HG03469 (cell line): ENCODE data around the gene MCCC1.
"Not testable (repeated sequence)": the region's sequence is repeated elsewhere in the genome, so short reads cannot be mapped to it uniquely, and the experiment has no call there.

Experiments used
- ATAC-seq: cut with Tn5 transposase; IDR thresholded peaks from one replicate; pipeline ENCODE4 v1.9.1; 2021; ENCODE audit warnings: mild to moderate bottlenecking, moderate library complexity, moderate number of reproducible peaks; ENCODE audit not compliant: unreplicated experiment

MCCC1 gene

GRCh38 chr3:183106635-183107034 lies 7.3 kb upstream of the MCCC1 start:
- no peak for ATAC-seq

DNA sequence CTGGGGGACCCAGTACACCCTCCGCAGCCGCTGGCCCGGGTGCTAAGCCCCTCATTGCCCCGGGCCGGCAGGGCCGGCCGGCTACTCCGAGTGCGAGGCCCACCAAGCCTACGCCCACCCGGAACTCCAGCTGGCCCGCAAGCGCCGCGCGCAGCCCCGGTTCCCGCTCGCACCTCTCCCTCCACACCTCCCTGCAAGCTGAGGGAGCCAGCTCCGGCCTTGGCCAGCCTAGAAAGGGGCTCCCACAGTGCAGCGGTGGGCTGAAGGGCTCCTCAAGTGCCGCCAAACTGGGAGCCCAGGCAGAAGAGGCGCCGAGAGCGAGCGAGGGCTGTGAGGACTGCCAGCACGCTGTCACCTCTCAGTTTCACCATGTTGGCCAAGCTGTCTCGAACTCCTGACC lies 4.7 kb upstream of the MCCC1 start:
- not testable (repeated sequence) for ATAC-seq

DNA sequence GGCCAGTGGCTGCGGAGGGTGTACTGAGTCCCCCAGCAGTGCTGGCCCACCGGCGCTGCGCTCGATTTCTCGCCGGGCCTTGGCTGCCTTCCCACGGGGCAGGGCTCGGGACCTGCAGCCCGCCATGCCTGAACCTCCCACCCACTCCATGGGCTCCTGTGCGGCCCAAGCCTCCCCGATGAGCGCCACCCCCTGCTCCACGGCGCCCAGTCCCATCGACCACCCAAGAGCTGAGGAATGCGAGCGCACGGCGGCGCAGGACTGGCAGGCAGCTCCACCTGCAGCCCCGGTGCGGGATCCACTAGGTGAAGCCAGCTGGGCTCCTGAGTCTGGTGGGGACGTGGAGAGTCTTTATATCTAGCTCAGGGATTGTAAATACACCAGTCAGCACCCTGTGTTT lies 1.7 kb upstream of the MCCC1 start:
- ATAC-seq: not testable (repeated sequence)

DNA sequence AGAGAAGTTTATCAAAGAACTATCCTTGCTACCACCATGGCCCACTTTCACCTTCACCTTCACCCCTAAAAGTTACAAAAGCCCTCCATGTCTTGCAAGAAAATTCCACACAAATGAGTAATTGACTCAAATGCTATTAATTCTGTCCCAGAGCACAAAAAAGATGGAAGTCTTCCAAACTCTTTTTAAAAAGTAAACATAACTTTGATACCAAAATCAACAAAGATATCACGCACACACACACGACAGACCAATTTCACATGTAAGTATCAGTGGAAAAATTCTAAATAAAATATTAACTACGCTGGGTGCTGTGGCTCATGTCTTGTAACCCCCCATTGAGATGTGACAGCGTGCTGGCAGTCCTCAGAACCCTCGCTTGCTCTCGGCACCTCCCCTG lies 1.1 kb upstream of the MCCC1 start:
- no peak for ATAC-seq

DNA sequence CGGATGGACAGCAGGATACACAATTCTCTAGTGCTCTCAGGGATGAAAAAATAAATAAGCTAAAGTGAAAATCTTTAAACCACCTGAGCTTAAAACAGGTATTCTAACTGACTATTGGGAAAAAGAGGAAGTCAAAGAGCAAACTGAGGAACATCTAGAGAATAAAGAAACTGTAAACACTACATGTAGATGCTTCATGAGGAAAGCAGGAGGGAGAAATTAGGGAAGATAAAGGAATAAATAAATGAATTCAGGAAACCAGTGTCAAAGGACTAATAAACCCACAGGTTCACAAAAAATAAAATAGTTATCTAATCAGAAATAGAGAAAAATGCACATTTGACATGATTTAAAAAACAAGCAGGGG lies 525 bp upstream of the MCCC1 start:
- ATAC-seq: no peak

GRCh38 chr3:183098536-183099025 lies 715 bp downstream of the MCCC1 start:
- ATAC-seq: no peak

DNA sequence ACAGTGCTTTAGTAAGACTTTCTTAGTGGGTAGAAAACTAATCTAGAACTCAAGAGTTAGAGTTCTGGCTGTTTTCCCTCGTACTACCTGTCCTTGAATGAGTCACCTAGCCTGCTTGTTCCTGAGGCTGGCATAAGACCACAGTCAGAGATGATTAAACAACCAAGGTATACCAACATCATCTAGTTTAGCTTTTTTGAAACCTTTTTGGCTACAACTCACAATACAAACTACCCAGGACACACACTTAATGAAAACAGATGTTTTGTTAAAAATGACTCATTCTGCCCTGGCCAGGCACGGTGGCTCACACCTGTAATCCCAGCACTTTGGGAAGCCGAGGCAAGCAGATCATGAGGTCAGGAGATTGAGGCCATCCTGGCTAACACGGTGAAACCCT lies 4.6 kb downstream of the MCCC1 start:
- ATAC-seq: no peak

- ATAC-seq: no peak
Observed at GRCh38 chr3:183092256-183092655, 7.0 kb downstream of the MCCC1 start.

DNA sequence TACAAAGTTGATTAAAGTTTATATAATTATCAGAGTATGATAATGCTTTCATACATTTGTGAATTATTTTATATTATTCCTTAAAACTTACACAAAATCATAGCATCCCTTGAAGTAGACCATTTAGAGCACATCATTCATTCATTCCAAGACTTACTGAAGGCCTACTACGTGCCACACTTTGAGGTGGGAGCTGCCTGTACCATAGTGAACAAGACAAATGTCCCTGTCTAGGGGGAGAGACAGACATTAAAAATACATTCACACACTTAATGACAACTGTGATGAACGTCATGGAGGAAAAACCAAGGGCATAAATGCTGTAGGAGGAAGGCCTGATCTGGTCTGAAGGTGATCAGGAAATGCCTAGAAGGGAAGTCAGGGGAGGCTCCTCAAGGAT lies 12.1 kb downstream of the MCCC1 start:
- ATAC-seq: no peak

GRCh38 chr3:183085634-183086390 lies 13.5 kb downstream of the MCCC1 start:
- no peak for ATAC-seq

- ATAC-seq: no peak
Observed at GRCh38 chr3:183082355-183082915, 16.9 kb downstream of the MCCC1 start.

- ATAC-seq: no peak
Observed at GRCh38 chr3:183081459-183082183, 17.7 kb downstream of the MCCC1 start.

DNA sequence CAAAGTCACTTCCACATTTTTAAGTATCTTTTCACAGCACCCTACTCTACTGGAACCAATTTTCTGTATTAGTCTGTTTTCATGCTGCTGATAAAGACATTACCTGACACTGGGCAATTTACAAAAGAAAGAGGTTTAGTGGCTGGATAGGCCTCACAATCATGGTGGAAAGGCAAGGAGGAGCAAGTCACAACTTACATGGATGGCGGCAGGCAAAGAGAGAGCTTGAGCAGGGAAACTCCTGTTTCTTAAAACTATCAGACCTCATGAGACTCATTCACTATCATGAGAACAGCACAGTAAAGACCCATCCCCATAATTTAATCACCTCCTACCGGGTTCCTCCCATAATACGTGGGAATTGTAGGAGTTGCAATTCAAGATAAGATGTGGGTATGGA lies 18.7 kb downstream of the MCCC1 start:
- no peak for ATAC-seq

GRCh38 chr3:183074881-183075280 lies 24.4 kb downstream of the MCCC1 start:
- no peak for ATAC-seq

DNA sequence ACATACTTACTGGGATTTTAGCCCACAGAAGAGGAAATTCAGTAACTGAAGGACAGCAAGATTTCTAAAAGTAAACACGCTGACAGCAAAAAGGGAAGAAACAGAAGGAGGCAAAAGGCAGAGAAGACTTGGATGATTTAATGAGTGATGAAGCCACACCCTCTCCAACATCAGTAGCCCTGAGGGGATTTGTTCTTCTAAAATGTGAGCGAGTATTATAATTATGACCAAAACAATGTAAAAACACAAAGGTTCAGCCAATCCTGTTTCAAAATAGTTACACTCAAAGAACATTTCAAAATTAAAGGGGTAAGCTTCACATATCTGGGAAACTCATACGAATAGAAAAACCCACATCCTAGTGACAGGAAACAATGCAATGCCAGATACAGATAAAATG lies 25.0 kb downstream of the MCCC1 start:
- no peak for ATAC-seq

DNA sequence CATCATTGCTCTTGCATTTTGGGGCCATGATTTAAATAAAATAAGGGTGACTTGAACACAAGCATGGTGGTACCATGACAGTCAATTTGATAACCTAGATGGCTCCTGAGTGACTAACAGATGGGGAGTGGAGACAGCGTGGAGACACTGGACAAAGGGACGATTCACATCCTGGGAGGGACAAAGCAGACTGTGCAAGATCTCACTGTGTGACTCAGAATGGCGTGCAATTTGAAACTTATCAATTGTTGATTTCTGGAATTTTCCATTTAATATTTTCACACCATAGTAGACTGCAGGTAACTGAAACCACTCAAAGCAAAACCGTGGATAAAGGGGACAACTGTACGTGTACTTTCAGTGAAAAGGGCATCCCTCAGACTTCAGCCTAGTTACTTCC lies 25.5 kb downstream of the MCCC1 start:
- no peak for ATAC-seq

DNA sequence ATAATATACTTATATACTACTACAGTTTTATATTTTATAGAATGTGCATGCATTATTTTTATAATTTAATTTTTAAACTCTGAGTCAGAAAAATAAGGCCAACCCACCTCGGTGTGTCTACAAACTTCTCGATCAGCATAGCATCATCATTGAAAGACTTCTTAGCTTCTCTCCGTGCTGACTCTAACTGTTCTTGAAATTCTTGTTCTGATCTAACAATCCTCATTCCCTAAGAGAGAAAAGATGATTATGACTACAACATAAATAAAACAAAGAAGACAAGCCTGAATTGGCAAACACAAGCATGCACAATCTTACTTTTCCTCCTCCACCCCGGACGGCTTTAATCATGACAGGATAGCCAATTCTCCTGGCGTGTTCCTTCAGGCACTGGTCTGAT lies 28.4 kb downstream of the MCCC1 start:
- ATAC-seq: no peak

GRCh38 chr3:183069086-183069485 lies 30.2 kb downstream of the MCCC1 start:
- no peak for ATAC-seq

DNA sequence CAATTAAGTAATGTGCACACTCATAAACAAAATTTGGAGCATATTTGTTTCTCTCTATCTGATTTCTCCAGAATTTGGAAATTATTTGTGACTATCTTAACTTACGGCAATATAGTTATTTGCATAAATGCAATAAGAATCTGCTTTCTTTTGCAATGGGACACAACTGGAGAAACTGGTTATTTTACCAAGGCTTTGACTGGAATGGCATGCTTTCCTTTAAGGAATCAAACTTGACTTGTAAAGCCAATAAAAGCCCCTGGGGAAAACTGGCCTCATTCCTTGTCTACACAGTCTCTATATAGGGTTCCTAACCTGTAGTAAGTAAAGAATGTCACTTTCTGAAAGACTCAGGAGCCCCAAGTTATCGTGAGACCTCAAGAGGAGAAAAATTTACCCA lies 32.4 kb downstream of the MCCC1 start:
- ATAC-seq: not testable (repeated sequence)

DNA sequence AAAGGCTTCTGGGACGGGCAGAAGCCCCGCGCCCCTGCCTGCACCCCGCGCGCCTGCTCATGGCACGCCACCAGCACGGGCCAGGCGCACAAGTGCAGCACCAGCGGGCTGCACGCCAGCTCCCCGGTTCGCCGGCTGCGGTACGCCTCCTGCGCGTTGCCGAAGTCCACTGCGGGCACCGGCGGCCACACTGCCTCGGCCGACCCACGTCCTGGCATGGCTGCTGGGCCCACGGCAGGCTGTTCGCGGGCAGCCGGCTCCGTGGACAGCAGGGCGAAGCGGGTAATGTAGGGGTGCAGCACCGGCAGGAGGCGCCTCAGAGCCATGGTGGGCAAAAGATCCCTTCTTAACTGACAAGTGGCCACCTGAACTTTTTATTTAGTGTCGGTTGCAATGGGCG lies 34.8 kb downstream of the MCCC1 start:
- ATAC-seq: no peak

DNA sequence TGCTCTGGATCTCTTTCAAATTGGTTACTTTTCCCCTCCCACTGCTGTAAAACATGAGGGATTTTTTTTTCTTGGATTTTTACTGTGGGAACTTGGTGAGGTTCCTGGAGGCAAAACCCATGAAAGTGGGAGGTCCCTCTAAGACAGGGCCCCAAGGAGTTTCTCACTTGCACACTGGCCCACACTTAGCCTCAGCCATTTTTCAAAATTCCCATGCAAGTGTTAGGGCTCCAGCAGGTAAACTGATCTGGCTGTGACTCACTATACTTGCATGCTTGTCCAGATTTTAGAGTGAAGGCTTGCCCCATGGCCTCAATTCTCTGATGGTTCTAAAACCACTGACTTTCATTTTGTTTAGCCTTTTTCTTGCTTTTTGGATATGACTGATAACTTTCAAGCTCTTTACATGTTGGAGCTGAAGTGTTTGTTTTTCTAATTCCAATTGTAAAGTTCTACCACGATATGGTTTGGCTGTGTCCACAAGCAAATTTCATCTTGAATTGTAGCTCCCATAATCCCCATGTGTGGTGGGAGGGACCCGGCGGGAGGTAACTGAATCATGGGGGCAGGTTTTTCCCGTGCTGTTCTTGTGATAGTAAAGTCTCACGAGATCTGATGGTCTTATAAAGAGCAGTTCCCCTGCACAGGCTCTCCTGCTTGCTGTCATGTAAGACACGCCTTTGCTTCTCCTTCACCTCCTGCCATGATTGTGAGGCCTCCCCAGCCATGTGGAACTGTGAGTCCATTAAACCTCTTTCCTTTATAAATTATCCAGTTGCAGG lies 37.7 kb downstream of the MCCC1 start:
- ATAC-seq: no peak
